Adrenal gland (tissue), 12 donors: Measurements from ENCODE around the gene NLK. TPM values are rescaled to one million over a fixed set of nuclear protein-coding genes. Genes with fewer than 3 reads are reported as not detected.

Experiments
- DNase-seq, 7 donors: peaks; one replicate each; pipeline ENCODE4 v3.0.0-alpha.2; 2019 to 2020
- H3K27ac ChIP-seq, 5 donors: fragments of 200-600 bp; sonication (generic) in 4 of 5; 1 replicate in 3 of 5; 2 replicates in 2 of 5; pipeline versions ENCODE4 v1.5.1 to v1.8.0; 2016 to 2020; ENCODE audit warnings: mild to moderate bottlenecking in 1 of 5
- H3K27me3 ChIP-seq: fragments of 200-600 bp; 2 replicates; pipeline ENCODE4 v1.8.0; 2021
- H3K36me3 ChIP-seq, 2 donors: fragments of 200-600 bp; replicated peaks in 1 of 2; 1 replicate in 1 of 2; 2 replicates in 1 of 2; pipeline versions ENCODE4 v1.5.1 to v1.8.0; 2018 to 2022
- H3K4me1 ChIP-seq, 2 donors: fragments of 200-600 bp; replicated peaks in 1 of 2; 1 replicate in 1 of 2; 2 replicates in 1 of 2; pipeline versions ENCODE4 v1.5.1 to v1.8.0; 2018 to 2021
- H3K4me3 ChIP-seq, 4 donors: fragments of 200-600 bp; sonication (generic) in 3 of 4; one replicate each; pipeline ENCODE4 v1.5.1; 2016 to 2018
- H3K9me3 ChIP-seq, 3 donors: fragments of 200-600 bp; sonication (generic) in 1 of 3; replicated peaks in 1 of 3; 1 replicate in 2 of 3; 2 replicates in 1 of 3; pipeline versions ENCODE4 v1.5.1 to v1.8.0; 2016 to 2021
- CTCF ChIP-seq, 6 experiments: fragments of 450-650 bp in 4 of 6; fragments of 200-600 bp in 2 of 6; sonication (generic) in 1 of 6; IDR thresholded peaks; 1 replicate in 5 of 6; 2 replicates in 1 of 6; pipeline versions ENCODE4 v1.5.1 to v1.8.0; 2016 to 2021; ENCODE audit warnings: antibody characterized with exemption in 6 of 6, mild to moderate bottlenecking in 2 of 6, moderate library complexity in 1 of 6
- POLR2A ChIP-seq, 2 donors: fragments of 450-650 bp; IDR thresholded peaks; one replicate each; pipeline ENCODE4 v1.6.1; 2017; ENCODE audit warnings: antibody characterized with exemption in 2 of 2, mild to moderate bottlenecking in 2 of 2, moderate library complexity in 1 of 2
- WGBS, 4 donors: extraction: QIAGEN DNeasy Blood & Tissue Kit in 2 of 4; methylation state at CpG; one replicate each; pipeline versions ENCODE4 v1.1.5 to v1.1.7; 2013 to 2017; 5-methylcytosine and 5-hydroxymethylcytosine counted together
- intact Hi-C, 2 donors: fragments of 100-400 bp; cut with DNase I; formaldehyde crosslinking; loops; one replicate each; pipeline versions ENCODE4 v1.14.1 to v1.15.0; 2022 to 2023
- polyA plus RNA-seq, 3 donors: library from polyadenylated mRNA; stranded (reverse); fragments of 200-250 nt in 2 of 3; fragments of 350-450 nt in 1 of 3; fragmentation: Illumina TruSeq in 1 of 3; extraction: RNeasy Lipid Tissue Mini Kit (QIAGEN cat#74804) in 1 of 3; gene quantifications; one replicate each; pipeline ENCODE4 v1.2.3, GENCODE V29; 2013 to 2014
- total RNA-seq, 9 donors: library from RNA; depleted of rRNA in 4 of 9; stranded (reverse); fragments of >200 nt in 4 of 9; fragments of 120-200 nt in 1 of 9; fragmentation: NEBNext Ultra II Directional in 1 of 9; extraction: Animal tissue kit (Norgen Biotek cat#: 25700) in 1 of 9; gene quantifications; one replicate each; pipeline versions ENCODE4 v1.1.0 to v1.2.4, GENCODE V29; 2013 to 2023
- donor health status: healthy with polysubstance abuse.
- donor health status: Bipolar disorder and iron deficiency.
- donor health status: DM: yes; HTN: yes; CAD: no.
- donor health status: DM: no; HTN: no; CAD: no.
- donor health status: DM: no; HTN: no; CAD: no.
- donor health status: DM: yes; HTN: yes; CAD: no.

Gene NLK
- total and polyA plus RNA-seq, 12 donors: 34.7 to 86.1 (median 56.4) TPM

DNA sequence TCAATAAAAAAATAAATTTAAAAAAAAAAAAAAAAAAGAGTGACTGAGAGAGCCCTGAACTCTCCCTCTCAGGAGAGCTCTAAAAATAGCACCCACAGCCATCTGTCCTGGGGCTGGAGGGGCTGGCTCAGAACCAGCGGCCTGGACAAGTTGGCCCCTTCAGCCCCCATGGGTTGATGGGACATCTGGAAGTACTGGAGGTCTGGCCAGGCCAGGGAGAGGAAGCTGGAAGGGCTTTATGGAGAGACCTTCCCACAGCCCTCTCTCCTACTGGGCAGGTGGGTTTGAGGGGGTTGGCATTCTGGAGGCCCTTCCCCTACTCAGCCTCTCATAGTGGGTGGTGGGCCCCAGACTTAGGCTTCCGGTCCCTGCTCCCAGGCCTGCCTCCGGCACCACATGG, 182.8 kb downstream of the NLK start:
- 78 to 100% (median 81%) methylated on average over 1 to 3 of the region's 3 CpGs for WGBS, 4 donors
- no peaks in the 10 kb centered on the region for H3K27me3 ChIP-seq
- H3K27ac ChIP-seq: peak overlapping the region in 4 of 5 donors; percentile 57 to 92 (median 83)
- DNase-seq: peak in 1 of 7 donors; percentile 48
- TF ChIP-seq CTCF (IDR thresholded peaks at IDR 0.05) (no peak), POLR2A (IDR thresholded peaks at IDR 0.05) (no peak)
- H3K36me3 ChIP-seq: no peaks in the 10 kb centered on the region
- H3K4me1 ChIP-seq: peaks cover 32 to 33% of the 10 kb centered on the region in 2 donors
- H3K9me3 ChIP-seq: no peaks in the 10 kb centered on the region
- no peak overlapping the region for H3K4me3 ChIP-seq
- intact Hi-C loops: no loop called here

GRCh38 chr17:28225867-28226266, 183.4 kb downstream of the NLK start:
- Histone ChIP-seq H3K9me3 (no peaks in the 10 kb centered on the region), H3K4me3 (no peak overlapping the region), H3K4me1 (peaks cover 35 to 36% of the 10 kb centered on the region in 2 donors), H3K27me3 (no peaks in the 10 kb centered on the region), H3K27ac (peak overlapping the region in 4 of 5 donors; percentile 79 to 93 (median 90)), H3K36me3 (no peaks in the 10 kb centered on the region)
- 14 to 86% (median 44%) methylated on average over 1 of the region's 1 CpG for WGBS, 4 donors
- intact Hi-C loops: no loop called here
- peak in 2 of 7 donors; percentile 35 to 47 for DNase-seq
- TF ChIP-seq POLR2A (IDR thresholded peaks at IDR 0.05) (no peak), CTCF (IDR thresholded peaks at IDR 0.05) (no peak)

GRCh38 chr17:28226563-28227315, 184.3 kb downstream of the NLK start:
- no peaks in the 10 kb centered on the region for H3K27me3 ChIP-seq
- peak in 4 of 7 donors; percentile 43 to 68 (median 54) for DNase-seq
- peak overlapping the region in 2 of 4 donors; percentile 35 to 57 for H3K4me3 ChIP-seq
- TF ChIP-seq POLR2A (IDR thresholded peaks at IDR 0.05) (no peak), CTCF (IDR thresholded peaks at IDR 0.05) (no peak)
- peaks cover 35 to 45% of the 10 kb centered on the region in 2 donors for H3K4me1 ChIP-seq
- H3K36me3 ChIP-seq: no peaks in the 10 kb centered on the region
- no peaks in the 10 kb centered on the region for H3K9me3 ChIP-seq
- 47 to 60% (median 54%) methylated on average over 20 to 28 of the region's 28 CpGs for WGBS, 4 donors
- intact Hi-C loops: no loop called here
- H3K27ac ChIP-seq: peak overlapping the region in 4 of 5 donors; percentile 79 to 93 (median 90)

DNA sequence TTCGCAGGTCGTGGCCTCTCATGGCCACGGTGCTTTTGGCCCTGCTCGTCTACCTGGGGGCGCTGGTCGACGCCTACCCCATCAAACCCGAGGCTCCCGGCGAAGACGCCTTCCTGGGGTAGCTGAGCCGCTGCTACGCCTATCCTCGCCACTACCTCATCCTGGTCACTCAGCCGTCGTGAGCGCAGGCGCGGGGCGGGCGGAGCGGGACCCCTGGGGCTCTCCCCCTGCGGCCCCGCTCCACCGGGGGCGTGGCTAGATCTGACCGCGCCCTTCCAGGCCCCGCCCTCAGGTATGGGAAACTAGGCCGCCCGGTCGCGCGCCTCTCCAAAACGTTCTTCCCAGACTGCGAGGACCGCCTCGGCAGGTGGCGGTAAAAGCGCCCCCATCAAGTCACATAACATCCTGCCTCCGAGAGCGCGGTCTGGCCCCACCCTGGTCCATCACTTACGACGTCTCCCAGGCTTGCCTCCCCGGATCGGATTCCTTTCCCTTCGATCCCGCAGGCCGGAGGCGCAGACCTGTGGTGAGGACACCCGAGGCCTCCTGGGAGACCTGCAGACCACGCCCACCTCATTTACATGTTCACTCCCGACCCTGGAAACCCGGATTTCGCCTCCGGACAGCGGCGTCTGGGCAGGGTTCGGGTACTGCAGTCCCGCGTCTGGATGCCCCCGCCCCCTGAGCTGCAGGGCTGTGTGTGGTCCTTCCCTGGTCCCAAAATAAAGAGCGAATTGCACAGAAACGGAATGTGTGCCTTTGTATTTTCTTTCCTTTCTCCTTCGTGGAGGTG, 185.0 kb downstream of the NLK start:
- intact Hi-C loops: no loop called here
- Histone ChIP-seq H3K9me3 (no peaks in the 10 kb centered on the region), H3K27ac (peak overlapping the region; percentile 47 to 93 (median 87)), H3K36me3 (no peaks in the 10 kb centered on the region), H3K4me3 (peak overlapping the region in 2 of 4 donors; percentile 35 to 57), H3K27me3 (no peaks in the 10 kb centered on the region), H3K4me1 (peaks cover 41 to 51% of the 10 kb centered on the region in 2 donors)
- WGBS, 4 donors: 0 to 13% (median 8%) methylated on average over 21 to 66 of the region's 66 CpGs
- DNase-seq: peak; percentile 89 to 96 (median 91)
- TF ChIP-seq POLR2A (IDR thresholded peaks at IDR 0.05) (peak; percentile 26 to 91), CTCF (IDR thresholded peaks at IDR 0.05) (peak in 3 of 6 experiments; percentile 6 to 39 (median 23))
